ENCODE results near the gene TMC3. TPM values are rescaled to one million over a fixed set of nuclear protein-coding genes. Genes with fewer than 3 reads are reported as not detected.

Gene TMC3
- total RNA-seq, 1 donor from 2014 or later: not detected

- Histone ChIP-seq H3K27me3 (ENCODE audit: low read depth) (no peaks in the 10 kb centered on the region), H3K36me3 (no peaks in the 10 kb centered on the region), H3K4me1 (peaks cover 25% of the 10 kb centered on the region), H3K9me3 (replicated peaks) (no peaks in the 10 kb centered on the region), H3K4me3 (no peak overlapping the region), H3K27ac (replicated peaks) (peak overlapping the region; percentile 74)
- DNase-seq: peak; percentile 47
- intact Hi-C loops (cut with micrococcal nuclease): loop anchor here (10.0 kb wide), 1 partner anchor 64 kb away; no protein-coding TSS in a partner anchor
- TF ChIP-seq CTCF (IDR thresholded peaks at IDR 0.05; ENCODE audit: borderline replicate concordance): no peak
Measured at GRCh38 chr15:81338170-81339007, 35.6 kb downstream of the TMC3 start.

- Histone ChIP-seq H3K4me1 (peaks cover 25% of the 10 kb centered on the region), H3K4me3 (no peak overlapping the region), H3K27ac (replicated peaks) (peak overlapping the region; percentile 74), H3K27me3 (ENCODE audit: low read depth) (no peaks in the 10 kb centered on the region), H3K9me3 (replicated peaks) (no peaks in the 10 kb centered on the region), H3K36me3 (no peaks in the 10 kb centered on the region)
- intact Hi-C loops (cut with micrococcal nuclease): loop anchor here (10.0 kb wide), 1 partner anchor 63 kb away; no protein-coding TSS in a partner anchor
- TF ChIP-seq CTCF (IDR thresholded peaks at IDR 0.05; ENCODE audit: borderline replicate concordance): no peak
- no peak for DNase-seq
Measured at GRCh38 chr15:81337713-81338157, 36.3 kb downstream of the TMC3 start.

GRCh38 chr15:81337241-81337640 is 36.8 kb downstream of the TMC3 start:
- Histone ChIP-seq H3K4me3 (no peak overlapping the region), H3K9me3 (replicated peaks) (no peaks in the 10 kb centered on the region), H3K4me1 (peaks cover 25% of the 10 kb centered on the region), H3K36me3 (no peaks in the 10 kb centered on the region), H3K27me3 (ENCODE audit: low read depth) (no peaks in the 10 kb centered on the region), H3K27ac (replicated peaks) (peak overlapping the region; percentile 74)
- TF ChIP-seq CTCF (IDR thresholded peaks at IDR 0.05; ENCODE audit: borderline replicate concordance): no peak
- intact Hi-C loops (cut with micrococcal nuclease): loop anchor here (10.0 kb wide), 1 partner anchor 62 kb away; no protein-coding TSS in a partner anchor
- DNase-seq: no peak

GRCh38 chr15:81336568-81336967 is 37.4 kb downstream of the TMC3 start:
- TF ChIP-seq CTCF (IDR thresholded peaks at IDR 0.05; ENCODE audit: borderline replicate concordance): peak; percentile 31
- Histone ChIP-seq H3K4me3 (no peak overlapping the region), H3K4me1 (peaks cover 25% of the 10 kb centered on the region), H3K9me3 (replicated peaks) (no peaks in the 10 kb centered on the region), H3K27me3 (ENCODE audit: low read depth) (no peaks in the 10 kb centered on the region), H3K36me3 (no peaks in the 10 kb centered on the region), H3K27ac (replicated peaks) (no peak overlapping the region)
- no peak for DNase-seq
- intact Hi-C loops (cut with micrococcal nuclease): loop anchor here (10.0 kb wide), 1 partner anchor 62 kb away; no protein-coding TSS in a partner anchor

GRCh38 chr15:81335631-81336030 is 38.4 kb downstream of the TMC3 start:
- no peaks in the 10 kb centered on the region for H3K9me3 ChIP-seq (replicated peaks)
- intact Hi-C loops (cut with micrococcal nuclease): loop anchor here (10.0 kb wide), 1 partner anchor 61 kb away; no protein-coding TSS in a partner anchor
- peak overlapping the region; percentile 24 for H3K27ac ChIP-seq (replicated peaks)

More at GRCh38 chr15:81335631-81336030, 38.4 kb downstream of the TMC3 start:
- Histone ChIP-seq H3K27me3 (ENCODE audit: low read depth) (no peaks in the 10 kb centered on the region), H3K36me3 (no peaks in the 10 kb centered on the region), H3K4me3 (no peak overlapping the region), H3K4me1 (peaks cover 25% of the 10 kb centered on the region)
- no peak for DNase-seq
- TF ChIP-seq CTCF (IDR thresholded peaks at IDR 0.05; ENCODE audit: borderline replicate concordance): no peak
